Smooth muscle cell (in vitro differentiated cells): ENCODE measurements around the gene SPAG7. TPM values are rescaled to one million over a fixed set of nuclear protein-coding genes. Genes with fewer than 3 reads are reported as not detected.

ENCODE experiments used
- DNase-seq: peaks from one replicate; lab custom pipeline; 2025; ENCODE audit not compliant: unreplicated experiment; lab: John Stamatoyannopoulos, UW
- H2AFZ ChIP-seq: fragments of 200-600 bp; sonication (generic); 2 replicates; pipeline ENCODE4 v1.6.0; 2016; ENCODE audit warnings: antibody characterized with exemption, low read depth, mild to moderate bottlenecking
- H3F3A ChIP-seq: fragments of 200-600 bp; sonication (generic); 2 replicates; pipeline ENCODE4 v1.6.0; 2017; ENCODE audit warnings: antibody characterized with exemption, low read depth
- H3K27ac ChIP-seq: fragments of 200-600 bp; sonication (generic); 2 replicates; pipeline ENCODE4 v1.5.1; 2016; ENCODE audit warnings: low read depth, mild to moderate bottlenecking
- H3K27me3 ChIP-seq: fragments of 200-600 bp; sonication (generic); 2 replicates; pipeline ENCODE4 v1.6.1; 2016; ENCODE audit warnings: low read depth, mild to moderate bottlenecking
- H3K36me3 ChIP-seq: fragments of 200-600 bp; sonication (generic); 2 replicates; pipeline ENCODE4 v1.5.1; 2016; ENCODE audit warnings: low read depth
- H3K4me1 ChIP-seq: fragments of 200-600 bp; sonication (generic); 2 replicates; pipeline ENCODE4 v1.5.1; 2016; ENCODE audit warnings: low read depth
- H3K4me2 ChIP-seq: fragments of 200-600 bp; sonication (generic); 2 replicates; pipeline ENCODE4 v1.6.0; 2016; ENCODE audit warnings: mild to moderate bottlenecking
- H3K4me3 ChIP-seq: fragments of 200-600 bp; sonication (generic); 2 replicates; pipeline ENCODE4 v1.5.1; 2016; ENCODE audit warnings: mild to moderate bottlenecking
- H3K79me2 ChIP-seq: fragments of 200-600 bp; sonication (generic); 2 replicates; pipeline ENCODE4 v1.6.0; 2016; ENCODE audit warnings: low read depth, mild to moderate bottlenecking
- H3K9ac ChIP-seq: fragments of 200-600 bp; sonication (generic); 2 replicates; pipeline ENCODE4 v1.6.0; 2016; ENCODE audit warnings: low read depth
- H3K9me3 ChIP-seq: fragments of 200-600 bp; sonication (generic); replicated peaks from 2 replicates; pipeline ENCODE4 v1.5.1; 2016; ENCODE audit warnings: low read depth
- H4K20me1 ChIP-seq: fragments of 200-600 bp; sonication (generic); 2 replicates; pipeline ENCODE4 v1.6.0; 2016; ENCODE audit warnings: low read depth
- WGBS: methylation state at CpG from one replicate; pipeline ENCODE4 v1.1.7; 2016; ENCODE audit warnings: low lambda C conversion rate; 5-methylcytosine and 5-hydroxymethylcytosine counted together
- polyA plus RNA-seq: library from polyadenylated mRNA; unstranded; fragments of >200 nt; fragmentation: Nextera tagmentation; extraction: Ambion mirVana; gene quantifications from 2 replicates; pipeline ENCODE4 v1.2.1, GENCODE V29; 2016
- total RNA-seq: library from RNA; depleted of rRNA; stranded (reverse); fragments of >200 nt; gene quantifications from 2 replicates; pipeline ENCODE4 v1.2.3, GENCODE V29; 2014
- TF ChIP-seq, protein P1 (sequence below): fragments of 200-600 bp; sonication (generic); IDR thresholded peaks from 2 replicates; pipeline ENCODE4 v1.5.1; 2017; ENCODE audit warnings: borderline replicate concordance, mild to moderate bottlenecking, antibody characterized with exemption; ENCODE audit not compliant: insufficient read depth, poor library complexity, severe bottlenecking

Gene SPAG7
- total and polyA plus RNA-seq, 2 experiments from 2014 or later: 70.7 to 192 TPM

DNA sequence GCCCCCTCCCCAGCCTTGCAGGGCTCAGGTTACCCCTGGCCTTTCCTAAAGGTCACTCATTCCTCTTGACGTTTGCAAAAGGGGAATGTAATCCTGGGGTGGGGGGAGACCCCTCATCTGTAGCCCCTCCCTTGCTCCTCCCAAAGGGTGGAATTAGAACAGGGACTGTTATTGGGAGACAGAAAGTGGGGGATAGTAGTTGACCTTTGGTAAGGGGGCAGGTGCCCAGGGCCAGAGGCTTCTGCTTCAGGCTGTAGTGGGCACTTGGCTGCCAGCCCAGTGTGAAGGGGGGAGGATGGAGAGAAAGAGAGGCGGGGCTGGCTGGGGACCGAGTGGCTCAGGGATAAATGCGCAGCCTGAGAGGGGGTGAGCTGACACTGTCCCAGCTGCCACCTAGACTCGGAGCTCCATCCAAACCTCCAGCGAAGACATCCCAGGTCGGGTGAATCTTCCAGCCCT, 16.8 kb downstream of the SPAG7 start, which contains the start of gene ENO3:
TSS of gene ENO3 (plus strand) at position 374 of the 459 bp plus-strand sequence. CDS start 711 bp downstream, outside the sequence.
- peaks cover 24% of the 10 kb centered on the region for H3K79me2 ChIP-seq
- TF ChIP-seq, protein P1, sequence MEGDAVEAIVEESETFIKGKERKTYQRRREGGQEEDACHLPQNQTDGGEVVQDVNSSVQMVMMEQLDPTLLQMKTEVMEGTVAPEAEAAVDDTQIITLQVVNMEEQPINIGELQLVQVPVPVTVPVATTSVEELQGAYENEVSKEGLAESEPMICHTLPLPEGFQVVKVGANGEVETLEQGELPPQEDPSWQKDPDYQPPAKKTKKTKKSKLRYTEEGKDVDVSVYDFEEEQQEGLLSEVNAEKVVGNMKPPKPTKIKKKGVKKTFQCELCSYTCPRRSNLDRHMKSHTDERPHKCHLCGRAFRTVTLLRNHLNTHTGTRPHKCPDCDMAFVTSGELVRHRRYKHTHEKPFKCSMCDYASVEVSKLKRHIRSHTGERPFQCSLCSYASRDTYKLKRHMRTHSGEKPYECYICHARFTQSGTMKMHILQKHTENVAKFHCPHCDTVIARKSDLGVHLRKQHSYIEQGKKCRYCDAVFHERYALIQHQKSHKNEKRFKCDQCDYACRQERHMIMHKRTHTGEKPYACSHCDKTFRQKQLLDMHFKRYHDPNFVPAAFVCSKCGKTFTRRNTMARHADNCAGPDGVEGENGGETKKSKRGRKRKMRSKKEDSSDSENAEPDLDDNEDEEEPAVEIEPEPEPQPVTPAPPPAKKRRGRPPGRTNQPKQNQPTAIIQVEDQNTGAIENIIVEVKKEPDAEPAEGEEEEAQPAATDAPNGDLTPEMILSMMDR: no peak
- H3K27ac ChIP-seq: peak within 1 kb of the TSS; percentile 96
- peak within 1 kb of the TSS; percentile 72 for H3K9ac ChIP-seq
- 42% methylated on average over 6 of the region's 7 CpGs for WGBS
- H2AFZ ChIP-seq: peak within 1 kb of the TSS; percentile 74
- peaks cover 22% of the 10 kb centered on the region for H3F3A ChIP-seq
- peak within 1 kb of the TSS; percentile 90 for H3K4me2 ChIP-seq
- H3K9me3 ChIP-seq: no peaks in the 10 kb centered on the region
- H3K4me1 ChIP-seq: peaks cover 29% of the 10 kb centered on the region
- H4K20me1 ChIP-seq: peaks cover 20% of the 10 kb centered on the region
- H3K4me3 ChIP-seq: peak within 1 kb of the TSS; percentile 96
- no peak for DNase-seq
- no peaks in the 10 kb centered on the region for H3K36me3 ChIP-seq
- H3K27me3 ChIP-seq: no peaks in the 10 kb centered on the region

DNA sequence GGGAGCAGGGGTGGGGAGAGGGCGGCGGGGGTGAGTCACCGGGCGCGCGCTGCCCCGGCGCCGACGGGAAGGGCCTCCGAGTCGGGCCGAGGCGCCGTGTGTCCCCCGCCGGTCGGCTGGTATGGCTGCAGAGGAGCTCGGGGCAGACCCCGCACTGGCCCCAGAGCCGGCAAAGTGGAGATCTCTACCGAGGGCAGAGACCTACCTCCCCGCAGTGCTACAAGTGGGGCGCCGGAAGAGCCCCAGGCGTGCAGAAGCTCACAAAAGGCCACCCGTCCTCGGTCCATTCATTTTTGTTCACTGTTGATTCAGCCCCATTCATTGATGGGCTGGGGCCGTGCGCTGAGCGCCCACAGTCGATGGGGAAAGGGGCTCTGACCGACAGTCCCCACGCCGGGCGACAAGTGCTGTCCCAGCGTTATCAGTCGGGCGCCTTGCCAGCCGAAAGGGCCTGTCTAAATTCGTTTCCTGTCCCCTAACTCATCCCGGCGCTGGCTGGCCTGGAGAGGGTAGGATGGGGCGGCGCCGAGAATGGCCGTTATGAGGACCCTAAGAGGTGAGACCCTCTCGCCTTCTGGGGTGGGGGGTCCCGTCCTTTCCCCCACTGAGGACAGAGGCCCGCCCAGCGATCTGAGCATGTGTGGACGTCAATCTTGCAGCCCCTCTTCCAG, 17.4 kb downstream of the SPAG7 start:
- peak overlapping the region; percentile 96 for H3K27ac ChIP-seq
- 3% methylated on average over 33 of the region's 52 CpGs for WGBS
- H2AFZ ChIP-seq: peak overlapping the region; percentile 74
- peaks cover 25% of the 10 kb centered on the region for H4K20me1 ChIP-seq
- H3K9me3 ChIP-seq: no peaks in the 10 kb centered on the region
- peak overlapping the region; percentile 90 for H3K4me2 ChIP-seq
- DNase-seq: no peak
- H3K4me3 ChIP-seq: peak overlapping the region; percentile 96
- H3F3A ChIP-seq: peaks cover 22% of the 10 kb centered on the region
- H3K36me3 ChIP-seq: no peaks in the 10 kb centered on the region
- H3K27me3 ChIP-seq: no peaks in the 10 kb centered on the region
- H3K9ac ChIP-seq: peak overlapping the region; percentile 72
- H3K79me2 ChIP-seq: peaks cover 28% of the 10 kb centered on the region
- H3K4me1 ChIP-seq: peaks cover 29% of the 10 kb centered on the region
- TF ChIP-seq, protein P1: no peak

- peak overlapping the region; percentile 86 for H3K9ac ChIP-seq
- TF ChIP-seq, protein P1: no peak
- peaks cover 32% of the 10 kb centered on the region for H4K20me1 ChIP-seq
- DNase-seq: peak; percentile 83
- WGBS: 0% methylated on average over 13 of the region's 75 CpGs
- no peaks in the 10 kb centered on the region for H3K27me3 ChIP-seq
- H3K4me2 ChIP-seq: peak overlapping the region; percentile 90
- H3K4me3 ChIP-seq: peak overlapping the region; percentile 96
- H3K4me1 ChIP-seq: peaks cover 29% of the 10 kb centered on the region
- peak overlapping the region; percentile 18 for H2AFZ ChIP-seq
- peaks cover 35% of the 10 kb centered on the region for H3K79me2 ChIP-seq
- H3K9me3 ChIP-seq: no peaks in the 10 kb centered on the region
- no peaks in the 10 kb centered on the region for H3K36me3 ChIP-seq
- H3K27ac ChIP-seq: peak overlapping the region; percentile 96
- peaks cover 26% of the 10 kb centered on the region for H3F3A ChIP-seq
Measured at GRCh38 chr17:4949321-4950074, 18.1 kb downstream of the SPAG7 start.
